Thyroid gland (tissue), 4 donors: ENCODE results near the gene EPHA8.

Experiments used
- CTCF ChIP-seq, 6 experiments: fragments of 200-600 bp in 3 of 6; fragments of 450-650 bp in 3 of 6; sonication (generic) in 3 of 6; IDR thresholded peaks; one replicate each; pipeline ENCODE4 v1.5.1; 2016 to 2019; ENCODE audit warnings: antibody characterized with exemption in 6 of 6, mild to moderate bottlenecking in 2 of 6, inconsistent platforms in 1 of 6, moderate library complexity in 1 of 6
- POLR2A ChIP-seq, 2 donors: fragments of 450-650 bp; IDR thresholded peaks; one replicate each; pipeline ENCODE4 v1.6.1; 2017; ENCODE audit warnings: antibody characterized with exemption in 2 of 2, mild to moderate bottlenecking in 2 of 2, moderate library complexity in 1 of 2

GRCh38 chr1:22576617-22577016 lies 13.3 kb downstream of the EPHA8 start:
- TF ChIP-seq POLR2A (IDR thresholded peaks at IDR 0.05) (no peak), CTCF (IDR thresholded peaks at IDR 0.05) (no peak)
